ENCODE results near the gene FOXA3. TPM values are rescaled to one million over a fixed set of nuclear protein-coding genes. Genes with fewer than 3 reads are reported as not detected.

The FOXA3 gene
- 1 to 10 TPM in 1 of 2 donors, under 1 TPM in 1; 0.09 to 1.1 TPM for total RNA-seq

DNA sequence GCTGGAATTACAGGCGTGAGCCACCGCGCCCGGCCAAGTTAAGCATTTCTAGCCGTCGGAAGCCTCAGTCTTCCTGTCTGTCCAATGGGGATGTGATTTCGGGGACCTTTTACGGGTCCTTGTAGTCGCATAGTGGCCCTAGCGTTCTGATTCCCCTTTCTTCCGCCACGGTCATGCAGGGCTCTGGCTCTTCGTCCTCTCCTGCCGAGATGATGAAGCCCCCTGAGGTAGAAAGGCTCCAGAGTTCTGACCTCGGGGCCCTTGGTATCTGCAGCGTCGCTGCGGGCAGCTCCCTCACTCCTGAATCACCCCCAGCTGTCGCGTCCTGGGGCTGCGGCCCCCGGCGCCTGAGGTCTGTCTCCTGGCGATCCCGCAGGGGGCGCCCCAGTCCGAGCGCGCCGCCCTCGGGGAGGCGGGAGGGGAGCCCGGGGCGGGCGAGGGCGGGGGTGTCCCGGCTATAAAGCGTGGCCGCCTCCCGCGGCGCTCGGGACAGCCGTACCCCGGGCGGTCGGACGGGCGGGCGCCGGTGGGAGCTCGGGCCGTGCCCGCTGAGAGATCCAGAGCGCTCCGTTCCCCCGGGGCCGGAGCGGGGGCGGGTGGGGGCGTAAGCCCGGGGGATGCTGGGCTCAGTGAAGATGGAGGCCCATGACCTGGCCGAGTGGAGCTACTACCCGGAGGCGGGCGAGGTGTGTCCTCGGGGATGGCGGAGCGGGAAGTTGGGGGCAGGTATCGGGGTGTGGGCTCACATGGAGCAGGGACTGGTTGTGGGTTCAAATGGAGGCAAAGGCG lies at the start of gene FOXA3:
FOXA3 (plus strand) TSS at position 487 of the 789 bp plus-strand sequence; CDS start at position 618, 131 bp downstream.
- no peak for DNase-seq (ENCODE audit: low spot score)
- H3K27me3 ChIP-seq (replicated peaks; ENCODE audit: insufficient read depth) = no peaks in the 10 kb centered on the region
- peak within 1 kb of the TSS in 1 of 2 donors; percentile 94 for H3K27ac ChIP-seq
- WGBS = 4% methylated on average over 57 of the region's 71 CpGs
- peak within 1 kb of the TSS; percentile 89 to 90 for H3K4me3 ChIP-seq
- peaks cover 3% of the 10 kb centered on the region for H3K4me1 ChIP-seq (replicated peaks)
- no peaks in the 10 kb centered on the region for H3K9me3 ChIP-seq
- intact Hi-C loops (cut with DNase I) = loop anchor here (2.0 kb wide), 1 partner anchor 23 kb away; the partner anchor contains the start of gene IRF2BP1
- H3K36me3 ChIP-seq = no peaks in the 10 kb centered on the region
- TF ChIP-seq POLR2AphosphoS5 (IDR thresholded peaks at IDR 0.05) (no peak), CTCF (IDR thresholded peaks at IDR 0.05) (peak; percentile 38 to 85 (median 66)), POLR2A (IDR thresholded peaks at IDR 0.05) (no peak)

DNA sequence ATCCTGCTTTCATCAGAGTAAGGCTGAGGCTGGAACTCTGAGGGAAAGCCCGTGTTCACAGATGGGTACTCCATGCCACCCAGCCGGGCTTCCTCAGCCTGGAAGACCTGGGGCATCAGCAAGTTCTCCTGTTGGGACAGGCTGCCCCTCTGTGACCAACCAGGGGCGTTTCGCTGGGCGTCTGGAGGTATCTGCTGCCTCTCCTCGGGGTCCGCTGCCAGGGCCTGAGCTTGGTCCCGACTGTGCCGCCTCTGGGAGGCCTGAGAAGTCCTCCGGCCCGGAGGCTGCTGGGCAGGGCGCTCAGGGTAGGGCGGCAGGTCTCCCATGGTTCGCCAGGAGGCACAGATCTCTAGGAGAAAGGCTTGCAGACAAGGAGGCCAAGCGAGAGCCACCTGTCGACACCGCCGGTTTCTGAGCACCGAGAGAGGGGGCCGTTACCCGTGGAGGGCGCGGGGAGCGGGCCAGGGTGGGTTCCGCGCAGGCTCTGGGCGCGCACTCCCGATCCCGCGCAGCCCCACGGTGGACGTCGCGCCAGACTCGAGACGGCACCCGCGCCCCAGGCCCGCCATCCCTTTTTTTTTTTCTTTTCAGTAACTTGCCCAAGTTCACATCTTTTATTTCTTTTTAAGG lies 49.2 kb upstream of the FOXA3 start, which contains the start of gene RSPH6A:
RSPH6A (minus strand) TSS at position 458 of the 630 bp plus-strand sequence; CDS start at position 326, 132 bp downstream.
- H3K4me1 ChIP-seq (replicated peaks) = no peaks in the 10 kb centered on the region
- TF ChIP-seq POLR2AphosphoS5 (IDR thresholded peaks at IDR 0.05) (no peak), POLR2A (IDR thresholded peaks at IDR 0.05) (no peak), CTCF (IDR thresholded peaks at IDR 0.05) (no peak)
- peak within 1 kb of the TSS; percentile 6 to 18 for H3K4me3 ChIP-seq
- no peaks in the 10 kb centered on the region for H3K27me3 ChIP-seq (replicated peaks; ENCODE audit: insufficient read depth)
- no peak within 1 kb of the TSS for H3K27ac ChIP-seq
- intact Hi-C loops (cut with DNase I) = loop anchor here (5.0 kb wide), 1 partner anchor 67 kb away; no protein-coding TSS in a partner anchor
- 39% methylated on average over 40 of the region's 40 CpGs for WGBS
- H3K9me3 ChIP-seq = no peaks in the 10 kb centered on the region
- no peak for DNase-seq (ENCODE audit: low spot score)
- H3K36me3 ChIP-seq = no peaks in the 10 kb centered on the region

DNA sequence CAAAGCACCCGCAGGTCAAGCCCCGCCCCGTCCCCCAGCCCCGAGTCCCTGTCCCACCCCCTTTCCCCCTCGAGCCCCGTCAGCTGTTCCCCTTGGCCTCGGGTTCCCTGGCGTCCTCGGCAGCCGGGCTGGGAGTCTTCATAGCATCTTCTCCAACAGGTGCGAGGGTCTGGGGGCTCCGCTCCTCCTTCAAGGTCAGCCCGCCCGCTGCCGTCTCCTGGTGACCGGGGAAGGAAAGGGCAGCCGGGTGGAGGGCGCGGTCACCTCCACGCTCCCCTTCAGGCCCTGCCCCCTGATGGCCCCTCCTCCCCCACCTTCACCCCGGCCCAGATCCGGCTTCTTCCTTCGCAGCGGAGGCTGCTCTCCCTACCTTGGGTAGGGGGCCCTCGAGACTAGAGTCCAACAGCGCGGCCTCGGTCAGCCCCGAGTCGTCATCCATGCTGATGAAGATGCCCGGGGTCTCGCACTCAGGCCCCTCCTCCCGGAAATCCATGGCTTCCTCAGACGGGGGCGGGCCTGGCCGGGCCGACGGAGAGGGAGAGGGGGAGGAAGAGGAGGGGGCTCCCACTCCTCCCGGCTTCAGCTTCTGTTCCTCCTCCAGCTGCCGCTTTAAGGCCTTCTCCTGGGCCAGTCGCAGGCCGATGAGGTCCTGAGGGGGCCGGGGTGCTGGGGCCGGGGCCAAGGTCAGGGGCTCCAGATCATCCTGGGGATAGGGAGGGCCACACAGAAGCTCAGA lies 48.5 kb upstream of the FOXA3 start:
- DNase-seq (ENCODE audit: low spot score) = no peak
- Histone ChIP-seq H3K27me3 (replicated peaks; ENCODE audit: insufficient read depth) (no peaks in the 10 kb centered on the region), H3K4me1 (replicated peaks) (no peaks in the 10 kb centered on the region), H3K4me3 (peak overlapping the region; percentile 6 to 18), H3K36me3 (no peaks in the 10 kb centered on the region), H3K9me3 (no peaks in the 10 kb centered on the region), H3K27ac (no peak overlapping the region)
- WGBS = 36% methylated on average over 44 of the region's 44 CpGs
- intact Hi-C loops (cut with DNase I) = loop anchor here (5.0 kb wide), 1 partner anchor 67 kb away; no protein-coding TSS in a partner anchor
- no peak for TF ChIP-seq POLR2A (IDR thresholded peaks at IDR 0.05)
- TF ChIP-seq CTCF (IDR thresholded peaks at IDR 0.05) = no peak
- TF ChIP-seq POLR2AphosphoS5 (IDR thresholded peaks at IDR 0.05) = no peak

DNA sequence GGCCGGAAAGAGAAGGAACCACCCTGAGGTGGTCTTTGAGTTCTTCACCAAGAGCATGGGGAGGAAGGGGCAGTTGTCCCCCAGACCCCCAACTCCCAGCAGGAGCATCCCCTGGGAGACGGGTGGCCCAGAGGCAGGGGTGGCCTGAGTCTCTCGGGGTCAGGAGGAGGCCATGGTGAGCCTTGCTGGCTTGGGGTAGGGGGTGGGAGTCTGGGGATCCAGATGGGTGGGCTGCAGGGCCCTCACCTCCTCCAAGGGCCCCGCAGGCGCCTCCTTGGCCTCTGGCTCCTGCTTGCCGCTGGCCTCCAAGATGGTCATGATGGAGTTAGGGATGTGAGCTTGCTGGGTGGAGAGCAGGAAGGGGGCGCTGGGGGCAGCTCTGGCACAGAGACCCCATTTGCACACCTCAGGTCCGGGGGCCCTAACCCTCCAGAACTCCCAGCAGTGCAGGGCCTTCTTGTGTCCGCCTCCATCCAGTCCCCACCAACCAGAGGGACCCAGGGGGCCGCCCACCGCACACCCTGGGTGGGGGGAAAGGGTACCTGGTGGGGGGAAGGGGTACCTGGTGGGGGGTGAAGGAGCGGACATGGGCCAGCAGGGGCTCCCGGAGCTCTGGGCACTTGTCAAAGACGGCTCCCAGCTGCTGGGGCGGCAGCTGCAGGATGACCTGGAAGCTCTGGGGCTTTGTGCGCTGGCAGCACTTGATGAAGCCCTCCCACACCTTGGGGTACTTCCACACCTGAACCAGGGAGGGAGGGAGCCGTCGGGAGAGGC lies 47.7 kb upstream of the FOXA3 start:
- 65% methylated on average over 16 of the region's 18 CpGs for WGBS
- no peaks in the 10 kb centered on the region for H3K27me3 ChIP-seq (replicated peaks; ENCODE audit: insufficient read depth)
- H3K27ac ChIP-seq = no peak overlapping the region
- H3K36me3 ChIP-seq = no peaks in the 10 kb centered on the region
- TF ChIP-seq POLR2A (IDR thresholded peaks at IDR 0.05) = no peak
- no peak for TF ChIP-seq POLR2AphosphoS5 (IDR thresholded peaks at IDR 0.05)
- H3K9me3 ChIP-seq = no peaks in the 10 kb centered on the region
- no peaks in the 10 kb centered on the region for H3K4me1 ChIP-seq (replicated peaks)
- no peak for DNase-seq (ENCODE audit: low spot score)
- intact Hi-C loops (cut with DNase I) = loop anchor here (5.0 kb wide), 1 partner anchor 66 kb away; no protein-coding TSS in a partner anchor
- no peak overlapping the region for H3K4me3 ChIP-seq

Data from prostate gland (tissue), 2 donors.